Activated B cell treated with CpG ODN at 0.5 μM for 24 hours (primary cell): ENCODE results near the gene AGO1. TPM values are rescaled to one million over a fixed set of nuclear protein-coding genes. Genes with fewer than 3 reads are reported as not detected.

ENCODE experiments used
- ATAC-seq: fragments of 200-7000 bp; cut with Tn5 transposase; one replicate; pipeline ENCODE4 v1.10.0; 2021; ENCODE audit warnings: low read depth, mild to moderate bottlenecking, moderate library complexity
- CTCF ChIA-PET: fragments of 350-600 bp; sonication (Branson Sonifier 250); formaldehyde crosslinking; loops from one replicate; lab custom pipeline; 2021; ENCODE audit warnings: antibody characterized with exemption; lab: Charles Lee
- POLR2A ChIA-PET: fragments of 350-600 bp; sonication (Branson Sonifier 250); formaldehyde crosslinking; loops from one replicate; lab custom pipeline; 2021; ENCODE audit warnings: antibody characterized with exemption; lab: Charles Lee
- DNase-seq: peaks from one replicate; pipeline ENCODE4 v3.0.0; 2022
- H3K27ac Mint-ChIP-seq: one replicate; pipeline ENCODE4 v1.8.0; 2020; ENCODE audit warnings: mixed read lengths
- H3K27me3 Mint-ChIP-seq: one replicate; pipeline ENCODE4 v1.8.0; 2021; ENCODE audit warnings: mixed read lengths
- H3K36me3 Mint-ChIP-seq: one replicate; pipeline ENCODE4 v1.8.0; 2021; ENCODE audit warnings: low read depth, mixed read lengths
- H3K4me1 Mint-ChIP-seq: one replicate; pipeline ENCODE4 v1.8.0; 2021; ENCODE audit warnings: mixed read lengths
- H3K4me3 Mint-ChIP-seq: one replicate; pipeline ENCODE4 v1.8.0; 2020; ENCODE audit warnings: mild to moderate bottlenecking, mixed read lengths
- H3K9me3 Mint-ChIP-seq: one replicate; pipeline ENCODE4 v1.8.0; 2020; ENCODE audit warnings: mixed read lengths
- intact Hi-C: fragments of 100-400 bp; cut with micrococcal nuclease; formaldehyde crosslinking; loops from one replicate; pipeline ENCODE4 v1.15.1; 2024
- total RNA-seq: library from RNA; stranded (reverse); gene quantifications from 2 replicates; pipeline ENCODE4 v1.2.3, GENCODE V29; 2022
- TF ChIP-seq, protein P1 (sequence below): fragments of 200-600 bp; IDR thresholded peaks from one replicate; pipeline ENCODE4 v1.8.0; 2022; ENCODE audit warnings: antibody characterized with exemption, mild to moderate bottlenecking

The AGO1 gene
- total RNA-seq, 1 donor from 2014 or later, result 34.3 TPM

DNA sequence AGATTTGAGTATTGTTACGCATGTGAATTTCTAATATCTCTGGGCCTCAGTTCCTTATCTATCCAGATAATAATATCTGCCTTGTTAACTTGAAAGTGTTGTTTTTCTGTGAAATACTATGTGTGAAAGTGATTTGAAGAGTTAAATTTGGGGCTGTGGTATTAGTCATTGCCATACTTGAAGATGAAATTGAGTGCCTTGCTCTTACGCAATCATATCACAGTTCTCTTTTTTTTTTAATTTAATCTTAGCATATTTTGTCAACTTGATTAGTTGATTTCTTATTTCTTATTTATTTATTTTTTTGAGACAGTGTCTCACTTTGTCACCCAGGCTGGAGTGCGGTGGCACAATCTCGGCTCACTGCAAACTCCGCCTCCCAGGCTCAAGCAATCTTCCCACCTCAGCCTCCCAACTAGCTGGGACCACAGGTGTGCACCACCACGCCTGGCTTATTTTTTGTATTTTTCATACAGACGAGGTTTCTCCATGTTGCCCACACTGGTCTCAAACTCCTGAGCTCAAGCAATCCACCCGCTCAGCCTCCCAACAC is 44.2 kb upstream of the AGO1 start:
- intact Hi-C loops, result no loop called here
- DNase-seq (no peak), ATAC-seq (no peak)
- TF ChIP-seq, protein P1, sequence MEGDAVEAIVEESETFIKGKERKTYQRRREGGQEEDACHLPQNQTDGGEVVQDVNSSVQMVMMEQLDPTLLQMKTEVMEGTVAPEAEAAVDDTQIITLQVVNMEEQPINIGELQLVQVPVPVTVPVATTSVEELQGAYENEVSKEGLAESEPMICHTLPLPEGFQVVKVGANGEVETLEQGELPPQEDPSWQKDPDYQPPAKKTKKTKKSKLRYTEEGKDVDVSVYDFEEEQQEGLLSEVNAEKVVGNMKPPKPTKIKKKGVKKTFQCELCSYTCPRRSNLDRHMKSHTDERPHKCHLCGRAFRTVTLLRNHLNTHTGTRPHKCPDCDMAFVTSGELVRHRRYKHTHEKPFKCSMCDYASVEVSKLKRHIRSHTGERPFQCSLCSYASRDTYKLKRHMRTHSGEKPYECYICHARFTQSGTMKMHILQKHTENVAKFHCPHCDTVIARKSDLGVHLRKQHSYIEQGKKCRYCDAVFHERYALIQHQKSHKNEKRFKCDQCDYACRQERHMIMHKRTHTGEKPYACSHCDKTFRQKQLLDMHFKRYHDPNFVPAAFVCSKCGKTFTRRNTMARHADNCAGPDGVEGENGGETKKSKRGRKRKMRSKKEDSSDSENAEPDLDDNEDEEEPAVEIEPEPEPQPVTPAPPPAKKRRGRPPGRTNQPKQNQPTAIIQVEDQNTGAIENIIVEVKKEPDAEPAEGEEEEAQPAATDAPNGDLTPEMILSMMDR, result no peak
- ChIA-PET POLR2A (no interaction called here), CTCF (no interaction called here)
- no peak overlapping the region for H3K4me3 Mint-ChIP-seq
- peaks cover 2% of the 10 kb centered on the region for H3K9me3 Mint-ChIP-seq
- peaks cover 66% of the 10 kb centered on the region for H3K36me3 Mint-ChIP-seq
- H3K27ac Mint-ChIP-seq, result no peak overlapping the region
- no peaks in the 10 kb centered on the region for H3K27me3 Mint-ChIP-seq
- H3K4me1 Mint-ChIP-seq, result no peaks in the 10 kb centered on the region

DNA sequence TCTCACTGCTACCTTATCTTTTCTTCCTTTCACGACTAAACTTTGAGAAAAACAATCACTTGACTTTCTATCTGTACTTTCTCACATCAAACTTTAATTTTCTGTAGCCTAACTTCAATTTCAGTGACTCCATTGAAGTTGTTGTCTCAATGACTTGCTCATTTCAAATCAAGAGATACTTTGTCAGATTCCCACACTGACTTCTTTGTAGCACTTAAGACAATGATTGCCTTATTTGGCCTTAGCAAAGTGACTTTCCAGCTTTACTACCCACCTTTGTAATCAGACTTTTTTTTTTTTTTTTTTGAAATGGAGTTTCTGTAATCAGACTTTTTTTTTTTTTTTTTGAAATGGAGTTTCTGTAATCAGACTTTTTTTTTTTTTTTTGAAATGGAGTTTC is 38.2 kb upstream of the AGO1 start:
- ChIA-PET POLR2A (no interaction called here), CTCF (no interaction called here)
- Mint-ChIP-seq H3K27me3 (no peaks in the 10 kb centered on the region), H3K9me3 (no peaks in the 10 kb centered on the region), H3K36me3 (peaks cover 45% of the 10 kb centered on the region), H3K27ac (no peak overlapping the region), H3K4me3 (no peak overlapping the region), H3K4me1 (peaks cover 5% of the 10 kb centered on the region)
- ATAC-seq, result no peak
- no peak for DNase-seq
- intact Hi-C loops, result no loop called here
- TF ChIP-seq, protein P1, result no peak

DNA sequence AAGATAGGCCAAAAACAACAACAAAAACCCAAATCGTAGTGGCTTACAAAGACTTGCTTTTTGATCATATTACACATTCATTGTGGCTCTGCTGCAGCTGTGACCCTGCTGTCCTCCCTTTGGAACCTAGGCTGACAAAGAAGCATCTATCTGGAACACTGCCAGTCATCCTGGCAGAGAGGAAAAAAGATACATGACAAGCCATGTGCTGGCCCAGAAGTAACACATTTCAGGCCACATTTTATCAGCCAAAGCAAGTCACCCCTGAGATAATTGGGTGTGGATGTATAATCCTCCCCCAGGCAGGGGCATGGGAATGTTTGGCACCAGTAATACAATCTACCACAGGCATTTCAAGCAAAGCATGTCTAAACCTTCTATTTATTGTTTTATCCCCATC is 37.2 kb upstream of the AGO1 start:
- Mint-ChIP-seq H3K4me1 (peaks cover 5% of the 10 kb centered on the region), H3K27me3 (no peaks in the 10 kb centered on the region), H3K36me3 (peaks cover 52% of the 10 kb centered on the region), H3K9me3 (no peaks in the 10 kb centered on the region), H3K4me3 (no peak overlapping the region), H3K27ac (no peak overlapping the region)
- intact Hi-C loops, result no loop called here
- no peak for DNase-seq
- no peak for ATAC-seq
- CTCF ChIA-PET, result no interaction called here
- TF ChIP-seq, protein P1, result no peak
- POLR2A ChIA-PET, result no interaction called here

DNA sequence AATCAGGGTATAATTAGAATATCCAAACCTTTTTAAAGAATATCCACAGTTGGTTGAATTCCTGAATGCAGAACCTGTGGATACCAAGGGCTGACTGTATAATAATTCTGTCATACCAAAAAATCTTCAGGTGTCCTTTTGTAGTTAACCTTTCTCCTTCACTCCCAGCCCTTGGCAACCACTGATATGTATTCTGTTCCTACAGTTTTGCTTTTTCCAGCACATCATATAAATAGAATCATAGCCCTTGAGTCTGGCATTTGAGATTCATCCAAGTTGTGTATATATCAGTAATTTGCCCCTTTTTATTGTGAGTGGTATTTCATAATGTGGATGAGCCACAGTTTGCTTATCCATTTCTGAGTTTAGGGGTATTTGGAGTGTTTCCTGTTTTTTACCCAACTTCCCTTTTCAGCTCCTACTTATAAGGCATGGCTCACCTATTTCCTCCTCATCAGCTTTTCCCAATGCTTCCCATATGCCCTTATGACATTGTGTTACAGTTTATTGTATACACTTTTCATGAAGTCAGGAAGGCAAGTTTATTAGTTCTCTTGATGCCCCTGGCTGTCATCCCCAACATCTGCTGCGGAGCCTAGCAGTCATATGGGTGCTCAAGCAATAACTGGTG is 35.0 kb upstream of the AGO1 start:
- Mint-ChIP-seq H3K27ac (no peak overlapping the region), H3K4me1 (peaks cover 5% of the 10 kb centered on the region), H3K27me3 (no peaks in the 10 kb centered on the region), H3K36me3 (peaks cover 48% of the 10 kb centered on the region), H3K4me3 (no peak overlapping the region), H3K9me3 (no peaks in the 10 kb centered on the region)
- DNase-seq (no peak), ATAC-seq (no peak)
- ChIA-PET CTCF (no interaction called here), POLR2A (no interaction called here)
- intact Hi-C loops, result no loop called here
- TF ChIP-seq, protein P1, result no peak

DNA sequence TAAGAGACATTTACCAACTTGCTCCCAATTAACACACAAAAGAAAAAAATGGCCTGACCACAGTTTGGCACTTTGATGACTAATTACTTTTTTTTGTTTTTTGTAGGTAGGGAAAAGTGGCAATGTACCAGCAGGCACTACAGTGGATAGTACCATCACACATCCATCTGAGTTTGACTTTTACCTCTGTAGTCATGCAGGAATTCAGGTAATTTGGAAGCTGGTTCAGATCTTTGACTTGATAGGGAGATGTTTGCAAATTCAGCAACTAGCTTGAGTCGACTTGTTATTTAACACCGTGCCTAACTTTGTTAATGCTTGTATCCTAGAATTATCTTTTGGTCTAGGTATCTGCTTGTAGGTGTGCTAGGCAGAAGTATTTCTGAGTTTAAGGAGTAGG is 33.0 kb upstream of the AGO1 start:
- Mint-ChIP-seq H3K27ac (no peak overlapping the region), H3K36me3 (peaks cover 55% of the 10 kb centered on the region), H3K9me3 (no peaks in the 10 kb centered on the region), H3K4me1 (peaks cover 5% of the 10 kb centered on the region), H3K4me3 (no peak overlapping the region), H3K27me3 (no peaks in the 10 kb centered on the region)
- TF ChIP-seq, protein P1, result no peak
- ChIA-PET CTCF (no interaction called here), POLR2A (no interaction called here)
- ATAC-seq (no peak), DNase-seq (no peak)
- intact Hi-C loops, result loop anchor here (10.0 kb wide), 1 partner anchor 235 kb away; the partner anchor contains the start of genes ADPRS and TEKT2
